ENCODE measurements around the gene PAQR7.
"Not testable (repeated sequence)": the region's sequence is repeated elsewhere in the genome, so short reads cannot be mapped to it uniquely, and the experiment has no call there.

The PAQR7 gene

DNA sequence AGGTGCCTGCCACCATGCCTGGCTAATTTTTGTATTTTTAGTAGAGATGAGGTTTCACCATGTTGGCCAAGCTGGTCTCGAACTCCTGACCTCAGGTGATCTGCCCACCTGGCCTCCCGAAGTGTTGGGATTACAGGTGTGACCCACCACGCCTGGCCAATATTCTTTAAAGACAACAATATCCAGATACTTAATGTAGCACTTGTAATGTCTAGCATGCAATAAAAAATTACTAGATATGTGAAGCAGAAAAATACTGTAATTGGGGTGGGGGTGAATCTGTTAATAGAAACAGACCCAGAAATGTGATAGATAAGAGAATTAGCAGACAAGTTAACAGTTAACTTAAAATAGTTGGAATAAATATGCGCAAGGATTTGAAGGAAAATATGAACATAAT is 35.7 kb downstream of the PAQR7 start:
- DNase-seq, result not testable (repeated sequence)

DNA sequence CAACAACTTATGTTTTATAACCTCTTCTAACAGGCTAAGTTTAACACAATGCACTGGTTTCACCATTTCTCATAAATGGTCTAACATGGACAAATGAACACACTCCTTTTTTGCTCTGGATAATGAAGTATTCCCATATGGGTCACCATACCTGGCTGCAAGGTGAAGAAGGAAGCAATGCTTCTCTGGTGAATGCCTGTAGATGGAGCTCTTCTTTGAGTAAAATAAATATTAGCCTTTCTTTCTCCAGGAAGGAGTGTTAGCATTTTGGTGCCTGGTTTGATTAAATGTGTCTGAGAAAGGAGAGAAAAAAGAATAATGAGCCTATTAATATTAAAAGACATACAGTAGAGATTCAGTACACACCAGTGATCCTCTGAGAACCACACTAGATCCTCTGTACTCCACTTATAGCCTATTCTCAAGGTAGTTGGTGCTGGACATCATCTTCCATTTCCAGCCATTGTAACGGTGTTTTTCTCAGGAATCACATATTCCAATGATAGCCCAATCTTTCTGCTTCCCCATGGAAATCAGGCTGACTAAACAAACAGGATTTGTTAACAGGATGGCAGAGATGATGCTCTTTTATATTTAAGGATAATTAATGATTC is 38.1 kb downstream of the PAQR7 start:
- DNase-seq, result no peak

DNA sequence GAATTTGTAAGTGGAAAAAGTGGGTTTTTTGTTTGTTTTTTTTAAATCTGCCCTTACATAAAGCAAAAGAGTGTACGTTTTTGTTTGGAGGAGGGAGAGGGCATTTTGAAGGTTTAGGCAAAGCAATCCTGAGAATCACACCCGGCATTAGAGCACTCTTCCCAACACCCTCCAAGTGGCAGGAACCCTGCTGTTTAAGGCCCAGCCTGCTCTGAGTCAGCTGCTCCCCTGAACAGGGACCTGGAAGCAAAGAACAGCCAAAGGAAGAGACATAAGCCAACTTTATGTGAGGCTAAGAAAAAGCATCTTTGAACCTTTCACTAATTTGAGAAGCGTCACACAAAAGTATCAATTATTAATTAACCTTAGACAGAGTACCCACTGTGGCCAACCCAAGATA is 38.8 kb downstream of the PAQR7 start:
- DNase-seq, result no peak

DNA sequence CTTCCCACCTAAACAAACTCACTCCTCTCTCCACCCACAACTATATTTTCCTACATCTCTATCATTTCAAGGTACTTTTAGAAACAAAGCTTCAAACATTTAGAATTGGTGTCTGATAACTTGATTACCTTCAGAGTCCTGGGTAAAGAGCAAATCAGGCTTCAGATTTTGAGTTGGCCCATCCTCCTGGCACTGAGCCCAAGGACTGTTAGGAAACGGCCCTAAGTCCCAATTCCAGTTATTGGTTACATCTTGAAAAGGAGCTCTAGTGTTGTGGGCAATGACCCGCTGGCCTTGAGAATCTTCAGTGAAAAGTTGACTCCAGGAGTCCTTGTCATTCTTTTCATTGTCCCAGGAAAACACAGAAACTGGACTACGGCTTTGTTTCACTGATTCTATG is 40.6 kb downstream of the PAQR7 start:
- DNase-seq, result no peak

DNA sequence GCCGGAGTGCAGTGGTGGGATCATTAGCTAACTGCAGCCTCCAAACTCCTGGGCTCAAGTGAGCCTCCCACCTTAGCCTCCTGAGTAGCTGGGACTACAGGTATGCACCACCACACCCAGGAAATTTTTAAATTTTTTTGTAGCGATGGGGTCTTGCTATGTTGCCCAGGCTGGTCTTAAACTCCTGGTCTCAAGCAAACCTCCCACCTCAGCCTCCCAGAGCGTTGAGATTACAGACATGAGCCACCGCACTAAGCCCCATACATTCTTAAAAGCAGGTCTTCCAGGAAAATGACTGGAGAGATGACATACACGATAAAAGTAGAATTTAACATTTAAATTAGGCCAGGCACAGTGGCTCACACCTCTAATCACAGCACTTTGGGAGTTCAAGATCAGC is 42.4 kb downstream of the PAQR7 start:
- no peak for DNase-seq

DNA sequence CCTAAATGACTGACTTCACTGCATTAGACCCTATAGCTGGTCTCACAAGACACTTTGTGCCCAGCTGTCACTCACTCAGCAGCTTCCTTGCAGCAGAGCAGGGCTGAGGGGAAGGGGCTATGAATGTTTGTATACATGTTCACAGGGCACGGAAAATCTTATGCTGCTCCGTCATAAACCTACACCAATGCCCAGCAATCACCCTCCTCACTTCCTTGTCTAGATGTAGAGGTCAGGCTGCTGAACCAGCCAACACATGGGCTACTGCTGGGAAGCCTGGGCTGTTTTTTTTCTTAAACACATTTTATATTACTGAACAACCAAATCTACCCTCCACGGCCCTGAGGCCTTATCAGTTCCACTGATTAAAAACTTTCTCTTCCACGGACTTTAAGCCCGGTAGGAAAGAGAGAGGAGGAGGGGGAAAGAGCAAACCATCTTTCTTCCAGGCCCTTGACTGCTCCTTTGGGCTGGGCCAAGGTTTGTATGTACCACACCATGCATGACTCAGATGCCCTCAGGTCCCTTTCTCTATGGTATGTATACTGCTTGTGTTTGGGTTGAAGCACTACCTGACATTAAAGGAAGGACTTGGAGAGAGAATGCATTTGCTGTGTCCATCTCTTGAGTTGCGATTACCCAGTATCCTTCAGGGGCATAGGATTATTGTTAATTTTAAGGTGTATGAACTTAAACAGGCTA is 43.0 kb downstream of the PAQR7 start:
- no peak for DNase-seq

DNA sequence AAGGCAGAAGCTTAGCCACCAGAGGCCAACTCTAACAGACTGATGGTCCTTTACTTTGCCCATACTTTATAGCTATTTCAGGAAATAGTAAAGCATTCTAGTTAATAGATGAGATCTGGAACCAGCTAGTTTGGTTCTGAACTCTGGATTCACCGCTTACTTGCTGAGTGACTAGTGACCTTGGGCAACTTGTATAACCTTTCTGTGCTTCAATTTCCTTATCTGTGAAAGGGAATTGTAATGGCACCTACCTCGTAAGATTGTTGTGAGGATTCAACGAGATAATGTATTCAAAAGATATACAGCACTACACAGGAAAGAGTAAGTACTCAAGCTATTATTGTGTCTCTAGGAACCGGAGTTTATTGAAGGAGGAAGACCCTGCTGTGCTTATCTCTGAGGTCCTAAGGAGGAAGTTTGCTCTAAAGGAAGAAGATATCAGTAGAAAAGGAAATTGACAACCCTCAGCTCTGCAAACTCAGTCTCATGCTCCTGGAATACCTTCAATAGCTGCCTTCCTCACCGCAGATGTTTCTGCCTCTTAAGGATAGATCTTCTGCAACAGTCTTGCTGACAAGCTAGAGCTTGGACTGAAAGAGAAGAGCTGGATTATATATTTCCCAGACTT is 43.8 kb downstream of the PAQR7 start:
- DNase-seq, result no peak

DNA sequence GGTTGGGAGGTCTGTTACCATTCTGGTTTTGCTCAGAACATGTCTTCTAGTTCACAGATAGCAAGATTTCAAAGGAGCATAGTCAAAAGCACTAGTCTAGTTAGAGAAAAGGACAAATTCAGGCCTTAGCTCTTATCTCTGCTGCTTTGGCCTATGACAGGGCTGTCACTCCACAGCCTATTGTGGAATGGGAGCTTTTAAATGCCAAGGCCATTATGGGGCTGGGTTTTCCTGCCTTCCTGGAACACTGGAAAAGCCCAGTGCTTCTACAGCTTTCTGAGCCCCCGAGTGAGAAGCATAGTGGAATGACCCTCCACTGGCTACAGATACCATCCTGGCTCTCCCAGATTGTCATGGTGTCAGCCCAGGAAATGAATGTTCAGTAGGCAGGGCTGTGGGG is 46.5 kb downstream of the PAQR7 start:
- DNase-seq, result no peak

DNA sequence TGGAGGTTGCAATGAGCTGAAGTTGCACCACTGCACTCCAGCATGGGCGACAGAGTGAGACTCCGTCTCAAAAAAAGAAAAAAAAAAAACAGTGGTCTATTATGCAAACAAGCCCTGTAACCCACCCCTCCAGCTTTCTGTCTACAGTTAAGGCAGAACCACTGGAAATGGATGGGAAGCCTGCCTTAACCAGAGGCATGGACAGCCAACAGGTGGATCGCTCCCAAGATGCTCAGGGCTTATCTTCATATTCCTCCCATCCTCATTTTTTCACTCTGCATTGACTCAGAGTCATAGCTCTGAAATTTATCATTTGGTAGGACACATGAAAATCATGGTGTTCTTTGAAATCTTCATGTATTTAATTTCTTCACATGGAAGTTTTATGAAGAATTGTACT is 47.0 kb downstream of the PAQR7 start:
- DNase-seq, result no peak

DNA sequence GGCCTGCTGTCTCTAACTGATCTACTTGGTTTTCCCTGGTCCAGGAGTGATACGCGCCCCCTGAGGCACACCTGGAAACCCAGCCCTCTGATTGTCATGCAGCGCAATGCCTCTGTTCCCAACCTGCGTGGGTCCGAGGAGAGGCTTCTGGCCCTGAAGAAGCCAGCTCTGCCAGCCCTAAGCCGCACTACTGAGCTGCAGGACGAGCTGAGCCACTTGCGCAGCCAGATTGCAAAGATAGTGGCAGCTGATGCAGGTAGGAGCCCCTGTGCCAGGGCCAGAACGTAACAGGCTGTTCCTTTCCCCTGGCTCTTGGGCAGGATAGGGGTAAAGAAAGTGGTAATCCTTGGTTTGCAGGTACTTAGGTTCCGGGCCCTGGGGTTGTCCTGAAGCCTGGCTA is 48.9 kb downstream of the PAQR7 start:
- no peak for DNase-seq

DNA sequence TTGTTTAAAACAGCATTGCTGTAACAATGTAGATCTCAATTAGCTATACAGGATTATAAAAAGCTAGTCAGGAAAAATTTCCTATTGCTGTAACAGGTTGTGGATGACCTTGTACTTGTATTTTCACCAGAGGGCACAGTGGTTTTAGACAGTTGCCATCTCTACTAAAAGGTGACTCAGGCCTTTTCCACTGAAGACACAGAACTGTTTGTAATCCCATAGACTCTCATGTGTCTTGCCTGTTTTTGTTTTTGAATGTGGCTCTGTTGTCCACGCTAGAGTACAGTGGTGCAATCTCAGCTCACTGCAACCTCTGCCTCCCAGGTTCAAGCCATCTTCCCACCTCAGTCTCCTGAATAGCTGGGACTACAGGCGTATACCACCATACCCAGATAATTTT is 49.9 kb downstream of the PAQR7 start:
- no peak for DNase-seq

DNA sequence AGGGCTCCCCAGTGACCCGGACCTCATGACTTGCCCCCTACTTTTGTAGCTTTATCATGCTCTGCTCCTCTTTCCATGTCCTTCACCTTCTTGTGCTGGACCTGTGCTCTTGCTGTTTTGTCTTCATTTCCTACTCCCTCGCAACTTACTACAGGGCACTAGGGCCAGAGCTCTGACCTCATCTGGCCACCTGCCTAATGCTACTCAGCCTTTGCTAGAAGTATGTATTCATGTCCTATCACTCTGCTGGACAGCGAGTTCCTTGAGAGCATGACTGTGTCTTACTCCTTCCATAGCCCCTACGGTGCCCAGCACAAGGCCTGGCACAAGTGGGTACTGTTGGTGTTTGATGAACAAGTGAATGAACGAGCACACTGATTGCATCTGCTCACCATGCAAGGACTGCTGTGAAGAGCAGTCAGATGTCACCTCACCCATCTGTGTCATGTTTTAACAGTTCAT is 53.8 kb downstream of the PAQR7 start:
- no peak for DNase-seq

DNA sequence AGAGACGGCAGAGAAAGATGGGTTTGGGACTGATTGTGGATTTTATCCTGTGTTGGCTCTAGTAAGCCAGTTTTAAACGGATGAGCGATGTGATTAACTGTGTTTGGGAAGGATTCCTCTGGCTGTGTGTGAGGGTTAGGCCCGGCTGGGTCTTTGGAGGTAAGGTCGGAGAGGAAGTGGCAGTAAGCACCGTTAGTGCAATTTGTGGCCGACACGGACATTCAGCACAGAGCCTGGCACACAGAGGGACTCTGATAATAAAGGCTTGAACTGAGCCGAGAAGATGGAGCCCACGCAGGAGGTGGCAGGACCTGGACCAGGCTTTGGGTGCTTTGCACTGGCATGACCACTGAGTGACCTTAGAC is 54.4 kb downstream of the PAQR7 start:
- DNase-seq, result no peak

DNA sequence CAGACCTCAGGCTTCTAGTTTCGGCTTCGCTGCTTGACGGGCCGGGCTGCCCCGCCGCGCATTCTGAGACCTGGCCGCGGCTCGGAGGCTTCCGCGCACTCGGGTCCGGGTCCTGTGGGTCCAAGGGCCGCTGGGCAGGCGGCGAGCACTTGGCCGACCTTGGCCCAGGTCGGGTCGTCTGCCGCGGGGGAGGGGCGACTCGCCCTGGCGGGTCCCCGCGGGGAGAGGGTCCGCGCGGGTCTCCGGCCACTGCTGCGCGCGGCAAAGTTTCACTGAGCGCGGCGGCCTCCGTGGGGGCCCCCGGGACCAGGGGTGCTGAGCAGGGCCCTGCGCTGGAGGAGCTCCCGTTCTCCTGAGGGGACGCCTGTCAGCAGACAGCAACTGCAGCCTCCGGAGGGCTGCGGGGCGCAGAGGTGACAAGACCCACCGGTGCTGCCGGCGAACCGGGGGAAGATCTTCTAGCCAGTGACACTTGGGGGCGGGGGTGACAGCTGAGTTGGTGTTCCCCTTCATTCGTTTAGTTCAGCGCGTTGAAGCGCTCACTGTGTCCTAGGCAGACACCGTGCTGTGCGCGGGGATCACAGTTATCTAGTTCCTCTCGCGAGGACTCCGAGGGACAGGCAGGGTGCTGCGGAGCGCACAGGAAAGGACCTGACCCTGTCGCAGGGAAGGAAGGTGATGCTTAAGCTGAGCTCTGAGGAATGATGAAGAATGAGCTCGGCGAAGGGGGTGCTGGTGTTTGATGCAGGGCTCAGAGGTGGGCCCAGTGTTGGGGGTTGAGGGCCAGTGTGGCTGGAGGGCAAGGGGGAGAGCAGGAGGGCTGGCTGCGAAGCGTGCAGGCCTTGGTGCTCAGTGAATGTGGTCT is 55.0 kb downstream of the PAQR7 start:
- DNase-seq, result no peak

DNA sequence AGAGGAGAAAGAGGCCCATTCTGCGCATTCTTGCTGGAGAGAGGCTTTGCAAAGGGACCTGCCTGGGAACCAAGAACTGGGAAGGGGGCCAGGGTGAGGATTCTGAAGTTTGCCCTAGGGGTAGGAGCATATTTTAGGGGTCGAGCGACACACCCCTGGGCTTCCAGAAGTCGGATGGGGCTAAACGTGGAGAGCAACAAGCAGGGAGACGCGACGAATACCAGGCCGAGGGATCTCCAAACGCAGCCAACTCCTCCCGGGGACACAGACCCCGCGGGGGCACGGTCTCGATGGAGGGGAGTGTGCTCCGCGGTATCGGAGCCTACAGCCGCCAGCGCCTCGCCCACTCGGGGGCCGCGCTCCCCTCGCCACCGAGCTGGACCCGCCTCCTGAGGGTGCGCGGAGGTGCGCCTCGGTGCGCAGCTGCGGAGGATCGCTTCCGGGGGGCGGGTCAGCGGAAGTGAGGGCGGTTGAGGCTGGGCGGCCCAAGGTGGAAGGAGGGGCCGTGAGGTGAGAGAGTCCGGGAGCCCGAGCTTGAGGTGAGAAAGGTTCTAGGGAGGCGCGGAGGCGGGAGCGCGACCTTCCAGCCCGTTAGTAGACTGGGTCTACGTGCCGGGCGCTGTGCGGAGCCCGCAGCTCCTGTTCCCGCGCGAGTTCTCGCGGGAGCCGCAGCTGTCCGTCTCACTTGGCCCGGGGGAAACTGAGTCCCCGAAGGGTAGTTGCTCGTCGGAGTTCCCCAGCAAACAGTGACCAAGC is 55.8 kb downstream of the PAQR7 start, which contains the start of gene MTFR1L:
TSS of gene MTFR1L (plus strand) at position 464 of the 756 bp plus-strand sequence. CDS start 3,151 bp downstream, outside the sequence.
- DNase-seq, result no peak

DNA sequence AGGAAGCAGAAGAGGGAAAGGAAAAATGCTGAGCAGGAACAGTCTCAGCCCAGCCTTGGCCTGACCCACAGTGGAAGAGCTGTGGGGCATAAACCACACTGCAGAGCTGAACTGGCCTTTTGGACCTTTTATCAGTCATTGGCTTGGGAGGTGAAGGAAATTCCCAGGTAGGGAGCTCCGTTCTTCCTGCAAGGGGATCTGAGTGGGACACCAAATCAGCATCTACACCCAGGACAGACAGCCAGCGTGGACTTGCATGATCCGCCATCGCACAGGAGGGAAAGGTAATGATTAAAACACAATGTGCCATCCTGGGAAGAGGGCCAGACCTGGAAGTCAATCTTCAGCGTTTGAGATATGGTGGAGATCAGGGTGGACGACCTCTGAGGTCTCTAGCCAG is 56.9 kb downstream of the PAQR7 start:
- DNase-seq, result no peak

DNA sequence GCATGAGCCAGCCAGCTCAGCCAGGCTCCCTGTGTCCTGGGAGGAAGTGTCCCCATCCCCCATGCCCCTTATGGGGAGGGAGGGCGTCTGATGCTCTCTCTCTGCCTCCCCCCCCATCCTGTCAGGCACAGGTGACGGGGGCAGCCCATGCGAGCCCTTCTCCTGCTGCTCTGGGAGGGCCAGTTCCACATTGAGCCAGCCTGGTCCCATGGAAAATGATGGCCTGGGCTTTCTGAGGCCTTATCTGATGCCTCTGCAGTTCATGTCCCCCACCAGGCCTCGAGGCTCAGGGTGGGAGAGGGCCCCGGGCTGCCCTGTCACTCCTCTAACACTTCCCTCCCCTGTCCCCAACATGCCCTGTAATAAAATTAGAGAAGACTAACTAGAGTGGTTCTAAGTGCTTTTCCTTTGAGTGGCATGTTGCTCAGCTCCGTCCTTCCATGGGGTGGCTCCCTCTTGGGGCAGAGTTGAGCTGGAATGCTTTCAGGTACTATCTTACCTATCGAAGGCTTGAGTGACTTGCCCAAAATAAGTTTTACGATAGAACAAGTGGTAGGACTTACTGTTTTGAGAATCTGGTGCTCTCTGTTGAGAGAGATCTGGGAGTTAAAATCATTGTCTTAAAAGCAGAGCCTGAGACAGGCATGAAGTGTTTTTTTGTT is 57.5 kb downstream of the PAQR7 start:
- DNase-seq, result no peak

DNA sequence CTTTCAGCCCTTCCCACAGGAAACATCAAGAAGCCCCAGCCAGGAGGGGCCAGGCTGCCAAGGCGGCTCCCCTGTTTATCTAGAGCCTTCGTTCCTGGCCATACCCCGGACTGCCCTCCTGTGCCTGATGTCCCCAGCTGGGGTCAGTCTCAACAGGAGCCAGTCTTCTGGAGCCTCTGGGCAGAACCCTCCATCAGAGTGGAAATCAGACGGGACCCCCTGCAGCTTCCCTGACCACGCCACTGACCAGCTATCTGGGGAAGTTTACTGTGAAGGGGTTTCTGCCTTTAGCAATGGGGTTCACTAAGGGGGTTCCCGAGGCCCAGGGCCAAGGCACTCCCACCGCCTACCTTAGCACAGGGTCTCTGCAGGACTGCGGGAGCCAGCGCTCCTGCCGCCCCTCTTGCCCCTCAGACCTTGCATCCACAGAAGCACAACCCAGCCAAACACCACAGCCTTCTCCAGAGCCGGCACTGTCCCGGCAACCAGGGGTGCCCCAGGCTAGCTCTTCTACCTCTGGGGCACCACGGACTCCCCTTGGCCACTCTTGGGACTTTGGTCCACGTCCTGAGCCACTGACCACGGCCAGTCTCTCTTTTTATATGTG is 59.3 kb downstream of the PAQR7 start:
- no peak for DNase-seq

DNA sequence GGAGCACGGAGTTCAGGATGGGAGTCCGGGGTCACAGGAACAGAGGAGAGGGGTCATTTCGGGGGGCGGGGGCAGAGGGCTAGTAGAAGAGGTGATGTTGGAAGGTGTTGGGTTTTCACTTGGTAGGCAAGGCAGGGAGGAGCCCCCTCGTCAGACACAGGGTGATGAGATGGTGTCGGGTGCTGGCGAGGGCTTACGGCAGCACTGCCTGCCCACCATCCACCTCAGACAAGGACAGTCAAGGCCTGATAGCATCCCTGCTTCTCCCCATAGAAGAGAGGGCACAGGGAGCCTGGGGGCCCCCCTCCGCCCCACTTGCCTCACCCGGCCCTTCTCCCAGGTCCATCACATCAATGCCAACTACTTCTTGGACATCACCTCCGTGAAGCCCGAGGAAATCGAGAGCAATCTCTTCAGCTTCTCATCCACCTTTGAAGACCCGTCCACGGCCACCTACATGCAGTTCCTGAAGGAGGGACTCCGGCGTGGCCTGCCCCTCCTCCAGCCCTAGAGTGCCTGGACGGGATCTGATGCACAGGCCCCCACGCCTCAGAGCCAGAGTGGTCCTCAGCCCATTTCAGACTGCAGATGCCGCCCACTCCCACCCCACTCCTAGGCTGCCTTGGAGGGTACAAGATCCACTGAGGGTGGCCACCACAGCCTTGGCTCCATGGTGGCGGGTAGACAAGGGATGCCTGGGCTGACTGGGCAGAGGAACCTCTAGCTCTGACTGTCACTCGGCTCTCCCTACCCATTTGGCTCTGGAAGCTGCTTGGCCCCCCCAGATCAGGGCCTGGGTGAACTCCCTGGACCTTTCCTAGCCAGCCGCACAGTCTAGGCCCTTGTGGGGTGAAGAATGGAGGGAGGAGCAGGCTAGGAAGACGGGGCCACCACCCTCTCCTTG is 60.0 kb downstream of the PAQR7 start:
- no peak for DNase-seq

DNA sequence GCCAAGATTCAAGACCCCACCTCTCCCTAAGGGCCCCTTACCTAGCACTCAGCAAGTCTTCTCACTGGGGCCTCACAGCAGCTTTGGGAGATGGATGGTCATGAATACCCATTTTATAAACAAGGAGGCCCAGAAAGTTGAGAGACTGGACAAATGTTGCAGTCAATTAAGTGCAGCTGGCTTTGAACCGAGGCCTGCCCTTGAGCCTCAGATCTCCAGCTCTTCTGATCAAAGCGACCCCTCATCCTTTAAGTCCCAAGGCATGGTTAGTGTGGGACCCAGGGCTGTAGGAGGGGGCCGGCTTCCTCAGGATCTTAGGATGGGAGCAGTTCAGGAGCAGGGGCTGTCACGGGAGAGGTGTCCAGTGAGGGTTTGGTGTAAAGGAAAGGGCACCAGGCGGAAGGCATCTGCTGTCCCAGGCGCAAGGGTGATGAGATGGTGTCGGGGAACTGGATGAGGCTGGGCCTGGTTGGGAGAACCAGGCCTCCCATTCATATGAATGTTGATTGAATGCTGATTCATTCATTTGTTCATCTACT is 60.9 kb downstream of the PAQR7 start:
- no peak for DNase-seq

Data from cortex of kidney (tissue), 1 donor.